ENCODE data around the gene TMEM270.
A peak's percentile ranks its signal among the peaks of the same experiment; 100 is the strongest.
"Not testable (repeated sequence)": the region's sequence is repeated elsewhere in the genome, so short reads cannot be mapped to it uniquely, and the experiment has no call there.

TMEM270 gene

GRCh38 chr7:73842067-73842976 lies 18.6 kb upstream of the TMEM270 start, which contains the start of gene METTL27:
TSS of gene METTL27 (minus strand) at chr7:73842516. CDS start at chr7:73842140, 376 bp downstream.
- peak; percentile 94 for DNase-seq
- no peak for TF ChIP-seq CTCF (IDR thresholded peaks at IDR 0.05; ENCODE audit: low read depth, low read length)
- Histone ChIP-seq H3K9me3 (ENCODE audit: severe bottlenecking) (no peaks in the 10 kb centered on the region), H3K27me3 (ENCODE audit: insufficient read depth, low read depth, severe bottlenecking) (no peaks in the 10 kb centered on the region), H3K27ac (peak within 1 kb of the TSS; percentile 78), H3K36me3 (no peaks in the 10 kb centered on the region; the same call in 1 of the 2 replicates), H3K4me3 (ENCODE audit: low read depth, low read length) (peak within 1 kb of the TSS; percentile 59)

GRCh38 chr7:73844131-73844547 lies 16.8 kb upstream of the TMEM270 start:
- Histone ChIP-seq H3K9me3 (ENCODE audit: severe bottlenecking) (no peaks in the 10 kb centered on the region), H3K27ac (no peak overlapping the region), H3K27me3 (ENCODE audit: insufficient read depth, low read depth, severe bottlenecking) (no peaks in the 10 kb centered on the region), H3K36me3 (no peaks in the 10 kb centered on the region; the same call in 1 of the 2 replicates), H3K4me3 (ENCODE audit: low read depth, low read length) (no peak overlapping the region)
- no peak for TF ChIP-seq CTCF (IDR thresholded peaks at IDR 0.05; ENCODE audit: low read depth, low read length)
- DNase-seq: no peak

GRCh38 chr7:73844848-73845460 lies 16.0 kb upstream of the TMEM270 start:
- Histone ChIP-seq H3K27me3 (ENCODE audit: insufficient read depth, low read depth, severe bottlenecking) (no peaks in the 10 kb centered on the region), H3K9me3 (ENCODE audit: severe bottlenecking) (no peaks in the 10 kb centered on the region), H3K36me3 (no peaks in the 10 kb centered on the region; the same call in 1 of the 2 replicates), H3K4me3 (ENCODE audit: low read depth, low read length) (no peak overlapping the region), H3K27ac (no peak overlapping the region)
- no peak for TF ChIP-seq CTCF (IDR thresholded peaks at IDR 0.05; ENCODE audit: low read depth, low read length)
- no peak for DNase-seq

- not testable (repeated sequence) for DNase-seq; H3K36me3 ChIP-seq; H3K4me3 ChIP-seq (ENCODE audit: low read depth, low read length); H3K27me3 ChIP-seq (ENCODE audit: insufficient read depth, low read depth, severe bottlenecking); H3K27ac ChIP-seq; H3K9me3 ChIP-seq (ENCODE audit: severe bottlenecking)
These were observed 15.2 kb upstream of the TMEM270 start for GRCh38 chr7:73845701-73846195.

- H3K36me3 ChIP-seq: no peaks in the 10 kb centered on the region
- DNase-seq: no peak
- TF ChIP-seq CTCF (IDR thresholded peaks at IDR 0.05; ENCODE audit: low read depth, low read length): no peak
- no peaks in the 10 kb centered on the region for H3K27me3 ChIP-seq (ENCODE audit: insufficient read depth, low read depth, severe bottlenecking)
- no peaks in the 10 kb centered on the region for H3K9me3 ChIP-seq (ENCODE audit: severe bottlenecking)
- H3K27ac ChIP-seq: no peak overlapping the region
- no peak overlapping the region for H3K4me3 ChIP-seq (ENCODE audit: low read depth, low read length)
These were observed 12.8 kb upstream of the TMEM270 start for GRCh38 chr7:73847941-73848723.
